Erythroblast (primary cell): ENCODE data around the gene PHLDA1.

Source experiments
- GATA1 ChIP-seq: IDR thresholded peaks from 2 replicates; pipeline ENCODE4 v1.6.1; 2011; ENCODE audit warnings: low read depth, mild to moderate bottlenecking, control low read depth, low read length, moderate library complexity
- POLR2A ChIP-seq: IDR thresholded peaks from 2 replicates; pipeline ENCODE4 v1.6.1; 2011; ENCODE audit warnings: mild to moderate bottlenecking, low read length

DNA sequence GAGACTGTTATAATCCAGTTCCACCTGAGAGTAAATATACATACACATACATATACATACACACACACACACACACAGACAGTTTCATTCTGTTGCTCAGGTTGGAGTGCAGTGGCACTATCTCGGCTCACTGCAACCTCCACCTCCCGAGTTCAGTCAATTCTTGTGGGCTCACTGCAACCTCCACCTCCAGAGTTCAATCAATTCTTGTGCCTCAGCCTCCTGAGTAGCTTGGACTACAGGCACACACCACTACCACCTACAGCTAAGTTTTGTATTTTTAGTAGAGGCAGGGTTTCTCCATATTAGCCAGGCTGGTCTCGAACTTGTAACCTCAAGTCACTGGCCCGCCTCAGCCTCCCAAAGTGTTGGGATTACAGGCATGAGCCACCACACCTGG is 8.9 kb upstream of the PHLDA1 start:
- TF ChIP-seq POLR2A (no peak), GATA1 (no peak)
